Ishikawa (cell line): Measurements from ENCODE around the gene MRS2.

Experiments used
- CEBPB ChIP-seq: IDR thresholded peaks from 2 replicates; pipeline ENCODE4 v1.6.1; 2012
- CREB1 ChIP-seq: IDR thresholded peaks from 2 replicates; pipeline ENCODE4 v1.6.1; 2012; ENCODE audit warnings: low read depth
- EGR1 ChIP-seq: IDR thresholded peaks from 2 replicates; pipeline ENCODE4 v1.6.1; 2012
- EP300 ChIP-seq: IDR thresholded peaks from 2 replicates; pipeline ENCODE4 v1.6.1; 2012; ENCODE audit warnings: borderline replicate concordance
- FOXM1 ChIP-seq: IDR thresholded peaks from 2 replicates; pipeline ENCODE4 v1.6.1; 2012; ENCODE audit warnings: low read depth, borderline replicate concordance
- NFIC ChIP-seq: IDR thresholded peaks from 2 replicates; pipeline ENCODE4 v1.6.1; 2012
- REST ChIP-seq: IDR thresholded peaks from 2 replicates; pipeline ENCODE4 v1.6.1; 2012; ENCODE audit warnings: low read depth, mild to moderate bottlenecking
- TAF1 ChIP-seq: IDR thresholded peaks from 2 replicates; pipeline ENCODE4 v1.6.1; 2012; ENCODE audit warnings: low read depth, mild to moderate bottlenecking
- TCF12 ChIP-seq: IDR thresholded peaks from 2 replicates; pipeline ENCODE4 v1.6.1; 2012; ENCODE audit warnings: low read depth
- TEAD4 ChIP-seq: IDR thresholded peaks from 2 replicates; pipeline ENCODE4 v1.6.1; 2012
- USF1 ChIP-seq: IDR thresholded peaks from 2 replicates; pipeline ENCODE4 v1.6.1; 2012

Gene MRS2

GRCh38 chr6:24464253-24465038 is 61.7 kb downstream of the MRS2 start:
- TF ChIP-seq TAF1 (no peak), TEAD4 (no peak), NFIC (no peak), EP300 (no peak), USF1 (no peak), CREB1 (no peak)

- TF ChIP-seq NFIC (no peak), TEAD4 (no peak), EP300 (no peak), REST (no peak), CEBPB (no peak), EGR1 (no peak), FOXM1 (no peak), TCF12 (no peak)
These were observed 67.1 kb downstream of the MRS2 start for GRCh38 chr6:24469811-24470210.

- no peak for TF ChIP-seq REST
- TF ChIP-seq TEAD4 = no peak
- no peak for TF ChIP-seq USF1
These were observed 69.4 kb downstream of the MRS2 start for GRCh38 chr6:24472181-24472580.
